Adrenal gland (tissue), 12 donors: ENCODE measurements around the gene DOCK7. TPM values are rescaled to one million over a fixed set of nuclear protein-coding genes. Genes with fewer than 3 reads are reported as not detected.
"Not testable (repeated sequence)": the region's sequence is repeated elsewhere in the genome, so short reads cannot be mapped to it uniquely, and the experiment has no call there.

Experiments used
- DNase-seq, 7 donors: peaks; one replicate each; pipeline ENCODE4 v3.0.0-alpha.2; 2019 to 2020
- H3K27ac ChIP-seq, 5 donors: fragments of 200-600 bp; sonication (generic) in 4 of 5; 1 replicate in 3 of 5; 2 replicates in 2 of 5; pipeline versions ENCODE4 v1.5.1 to v1.8.0; 2016 to 2020; ENCODE audit warnings: mild to moderate bottlenecking in 1 of 5
- H3K27me3 ChIP-seq: fragments of 200-600 bp; 2 replicates; pipeline ENCODE4 v1.8.0; 2021
- H3K36me3 ChIP-seq, 2 donors: fragments of 200-600 bp; replicated peaks in 1 of 2; 1 replicate in 1 of 2; 2 replicates in 1 of 2; pipeline versions ENCODE4 v1.5.1 to v1.8.0; 2018 to 2022
- H3K4me1 ChIP-seq, 2 donors: fragments of 200-600 bp; replicated peaks in 1 of 2; 1 replicate in 1 of 2; 2 replicates in 1 of 2; pipeline versions ENCODE4 v1.5.1 to v1.8.0; 2018 to 2021
- H3K4me3 ChIP-seq, 4 donors: fragments of 200-600 bp; sonication (generic) in 3 of 4; one replicate each; pipeline ENCODE4 v1.5.1; 2016 to 2018
- H3K9me3 ChIP-seq, 3 donors: fragments of 200-600 bp; sonication (generic) in 1 of 3; replicated peaks in 1 of 3; 1 replicate in 2 of 3; 2 replicates in 1 of 3; pipeline versions ENCODE4 v1.5.1 to v1.8.0; 2016 to 2021
- POLR2A ChIP-seq, 2 donors: fragments of 450-650 bp; IDR thresholded peaks; one replicate each; pipeline ENCODE4 v1.6.1; 2017; ENCODE audit warnings: antibody characterized with exemption in 2 of 2, mild to moderate bottlenecking in 2 of 2, moderate library complexity in 1 of 2
- WGBS, 4 donors: extraction: QIAGEN DNeasy Blood & Tissue Kit in 2 of 4; methylation state at CpG; one replicate each; pipeline versions ENCODE4 v1.1.5 to v1.1.7; 2013 to 2017; 5-methylcytosine and 5-hydroxymethylcytosine counted together
- intact Hi-C, 2 donors: fragments of 100-400 bp; cut with DNase I; formaldehyde crosslinking; loops; one replicate each; pipeline versions ENCODE4 v1.14.1 to v1.15.0; 2022 to 2023
- polyA plus RNA-seq, 3 donors: library from polyadenylated mRNA; stranded (reverse); fragments of 200-250 nt in 2 of 3; fragments of 350-450 nt in 1 of 3; fragmentation: Illumina TruSeq in 1 of 3; extraction: RNeasy Lipid Tissue Mini Kit (QIAGEN cat#74804) in 1 of 3; gene quantifications; one replicate each; pipeline ENCODE4 v1.2.3, GENCODE V29; 2013 to 2014
- total RNA-seq, 9 donors: library from RNA; depleted of rRNA in 4 of 9; stranded (reverse); fragments of >200 nt in 4 of 9; fragments of 120-200 nt in 1 of 9; fragmentation: NEBNext Ultra II Directional in 1 of 9; extraction: Animal tissue kit (Norgen Biotek cat#: 25700) in 1 of 9; gene quantifications; one replicate each; pipeline versions ENCODE4 v1.1.0 to v1.2.4, GENCODE V29; 2013 to 2023
- TF ChIP-seq, protein P1 (sequence below), 6 experiments: fragments of 450-650 bp in 4 of 6; fragments of 200-600 bp in 2 of 6; sonication (generic) in 1 of 6; IDR thresholded peaks; 1 replicate in 5 of 6; 2 replicates in 1 of 6; pipeline versions ENCODE4 v1.5.1 to v1.8.0; 2016 to 2021; ENCODE audit warnings: antibody characterized with exemption in 6 of 6, mild to moderate bottlenecking in 2 of 6, moderate library complexity in 1 of 6
- donor health status: healthy with polysubstance abuse.
- donor health status: Bipolar disorder and iron deficiency.
- donor health status: DM: yes; HTN: yes; CAD: no.
- donor health status: DM: no; HTN: no; CAD: no.
- donor health status: DM: no; HTN: no; CAD: no.
- donor health status: DM: yes; HTN: yes; CAD: no.

The DOCK7 gene
- total and polyA plus RNA-seq, 12 donors = 4.7 to 43.0 (median 22.7) TPM

- no peak for TF ChIP-seq POLR2A (IDR thresholded peaks at IDR 0.05)
- TF ChIP-seq, protein P1, sequence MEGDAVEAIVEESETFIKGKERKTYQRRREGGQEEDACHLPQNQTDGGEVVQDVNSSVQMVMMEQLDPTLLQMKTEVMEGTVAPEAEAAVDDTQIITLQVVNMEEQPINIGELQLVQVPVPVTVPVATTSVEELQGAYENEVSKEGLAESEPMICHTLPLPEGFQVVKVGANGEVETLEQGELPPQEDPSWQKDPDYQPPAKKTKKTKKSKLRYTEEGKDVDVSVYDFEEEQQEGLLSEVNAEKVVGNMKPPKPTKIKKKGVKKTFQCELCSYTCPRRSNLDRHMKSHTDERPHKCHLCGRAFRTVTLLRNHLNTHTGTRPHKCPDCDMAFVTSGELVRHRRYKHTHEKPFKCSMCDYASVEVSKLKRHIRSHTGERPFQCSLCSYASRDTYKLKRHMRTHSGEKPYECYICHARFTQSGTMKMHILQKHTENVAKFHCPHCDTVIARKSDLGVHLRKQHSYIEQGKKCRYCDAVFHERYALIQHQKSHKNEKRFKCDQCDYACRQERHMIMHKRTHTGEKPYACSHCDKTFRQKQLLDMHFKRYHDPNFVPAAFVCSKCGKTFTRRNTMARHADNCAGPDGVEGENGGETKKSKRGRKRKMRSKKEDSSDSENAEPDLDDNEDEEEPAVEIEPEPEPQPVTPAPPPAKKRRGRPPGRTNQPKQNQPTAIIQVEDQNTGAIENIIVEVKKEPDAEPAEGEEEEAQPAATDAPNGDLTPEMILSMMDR (IDR thresholded peaks at IDR 0.05) = no peak
These were observed 19.0 kb upstream of the DOCK7 start for GRCh38 chr1:62706985-62707743.

GRCh38 chr1:62698161-62698560, 10.0 kb upstream of the DOCK7 start:
- H3K9me3 ChIP-seq, H3K36me3 ChIP-seq, H3K27me3 ChIP-seq, intact Hi-C loops, DNase-seq, H3K4me3 ChIP-seq, H3K4me1 ChIP-seq, H3K27ac ChIP-seq: not testable (repeated sequence)
- WGBS, 4 donors = 88 to 96% (median 94%) methylated on average over 5 of the region's 5 CpGs

More at GRCh38 chr1:62706985-62707743, 19.0 kb upstream of the DOCK7 start:
- Histone ChIP-seq H3K9me3 (no peaks in the 10 kb centered on the region), H3K27me3 (no peaks in the 10 kb centered on the region), H3K4me1 (no peaks in the 10 kb centered on the region), H3K4me3 (no peak overlapping the region), H3K36me3 (no peaks in the 10 kb centered on the region), H3K27ac (no peak overlapping the region)
- WGBS, 4 donors = 65 to 85% (median 75%) methylated on average over 6 to 7 of the region's 7 CpGs
- intact Hi-C loops = no loop called here
- DNase-seq = no peak

GRCh38 chr1:62694479-62694878, 6.3 kb upstream of the DOCK7 start:
- H3K27ac ChIP-seq, H3K27me3 ChIP-seq, H3K36me3 ChIP-seq, H3K4me1 ChIP-seq, intact Hi-C loops, DNase-seq, H3K9me3 ChIP-seq, H3K4me3 ChIP-seq: not testable (repeated sequence)
- 79 to 94% (median 83%) methylated on average over 7 of the region's 7 CpGs for WGBS, 4 donors

- Histone ChIP-seq H3K9me3 (no peaks in the 10 kb centered on the region), H3K4me1 (peaks cover 0 to 16% of the 10 kb centered on the region in 2 donors), H3K4me3 (no peak overlapping the region), H3K36me3 (no peaks in the 10 kb centered on the region), H3K27me3 (no peaks in the 10 kb centered on the region), H3K27ac (no peak overlapping the region)
- intact Hi-C loops = no loop called here
- DNase-seq = no peak
- WGBS, 4 donors = 90 to 96% (median 92%) methylated on average over 4 of the region's 4 CpGs
- TF ChIP-seq, protein P1 (IDR thresholded peaks at IDR 0.05) = no peak
- TF ChIP-seq POLR2A (IDR thresholded peaks at IDR 0.05) = no peak
These were observed 4.9 kb upstream of the DOCK7 start for GRCh38 chr1:62693123-62693522.

- peaks cover 0 to 26% of the 10 kb centered on the region in 2 donors for H3K4me1 ChIP-seq
- no peak overlapping the region for H3K27ac ChIP-seq
- DNase-seq = no peak
- intact Hi-C loops = no loop called here
- H3K9me3 ChIP-seq = no peaks in the 10 kb centered on the region
- no peaks in the 10 kb centered on the region for H3K36me3 ChIP-seq
- no peak for TF ChIP-seq POLR2A (IDR thresholded peaks at IDR 0.05)
- TF ChIP-seq, protein P1 (IDR thresholded peaks at IDR 0.05) = no peak
- no peak overlapping the region for H3K4me3 ChIP-seq
- 93 to 100% (median 96%) methylated on average over 2 of the region's 2 CpGs for WGBS, 4 donors
- no peaks in the 10 kb centered on the region for H3K27me3 ChIP-seq
These were observed 3.1 kb upstream of the DOCK7 start for GRCh38 chr1:62691062-62691844.
